ENCODE results near the gene SPIRE2. TPM values are rescaled to one million over a fixed set of nuclear protein-coding genes. Genes with fewer than 3 reads are reported as not detected.
"Not testable (repeated sequence)": the region's sequence is repeated elsewhere in the genome, so short reads cannot be mapped to it uniquely, and the experiment has no call there.

Gene SPIRE2
- total RNA-seq, 1 experiment from 2014 or later = 29.6 TPM

GRCh38 chr16:89808475-89808874 lies 19.8 kb upstream of the SPIRE2 start:
- no peak overlapping the region for H3K27ac Mint-ChIP-seq (ENCODE audit: unreplicated experiment)
- peaks cover 96% of the 10 kb centered on the region for H3K36me3 Mint-ChIP-seq (ENCODE audit: insufficient read depth, unreplicated experiment)
- intact Hi-C loops (cut with micrococcal nuclease; ENCODE audit: unreplicated experiment) = no loop called here
- H3K36me3 ChIP-seq (ENCODE audit: control insufficient read depth, insufficient read depth, low read length) = peaks cover 3% of the 10 kb centered on the region
- ChIA-PET POLR2A (interaction anchor here (0.6 kb wide), 1 partner anchor 53 kb away, joined by 3 read pairs; no protein-coding TSS in a partner anchor), CTCF (no interaction called here)
- no peaks in the 10 kb centered on the region for H3K9me3 Mint-ChIP-seq (ENCODE audit: unreplicated experiment)
- H3K27me3 Mint-ChIP-seq (ENCODE audit: insufficient read depth, unreplicated experiment) = no peaks in the 10 kb centered on the region
- H3K4me3 ChIP-seq (ENCODE audit: low read depth, low read length) = no peak overlapping the region
- H3K4me1 ChIP-seq = no peaks in the 10 kb centered on the region; the same call in 1 of the 2 replicates
- no peak overlapping the region for H3K4me3 Mint-ChIP-seq (ENCODE audit: unreplicated experiment)
- BruUV-seq (replicated peaks) = no TSS peak
- no peaks in the 10 kb centered on the region for H3K9me3 ChIP-seq
- no peak for TF ChIP-seq CTCF (IDR thresholded peaks at IDR 0.05; ENCODE audit: insufficient read depth in 1 of 2, low read depth in 1 of 2, low read length in 1 of 2, severe bottlenecking in 1 of 2, unreplicated experiment in 1 of 2)
- no peaks in the 10 kb centered on the region for H3K27me3 ChIP-seq (replicated peaks; ENCODE audit: control insufficient read depth, insufficient read depth, low read length)
- no peak for DNase-seq
- H3K4me1 Mint-ChIP-seq (ENCODE audit: low read depth, unreplicated experiment) = no peaks in the 10 kb centered on the region

GRCh38 chr16:89811321-89811720 lies 17.0 kb upstream of the SPIRE2 start:
- no peaks in the 10 kb centered on the region for H3K27me3 ChIP-seq (replicated peaks; ENCODE audit: control insufficient read depth, insufficient read depth, low read length)
- Mint-ChIP-seq H3K27ac (ENCODE audit: unreplicated experiment) (no peak overlapping the region), H3K4me1 (ENCODE audit: low read depth, unreplicated experiment) (no peaks in the 10 kb centered on the region), H3K9me3 (ENCODE audit: unreplicated experiment) (no peaks in the 10 kb centered on the region), H3K36me3 (ENCODE audit: insufficient read depth, unreplicated experiment) (peaks cover 87% of the 10 kb centered on the region), H3K27me3 (ENCODE audit: insufficient read depth, unreplicated experiment) (no peaks in the 10 kb centered on the region), H3K4me3 (ENCODE audit: unreplicated experiment) (no peak overlapping the region)
- ChIA-PET CTCF (no interaction called here), POLR2A (no interaction called here)
- no TSS peak for BruUV-seq (replicated peaks)
- intact Hi-C loops (cut with micrococcal nuclease; ENCODE audit: unreplicated experiment) = no loop called here
- no peak overlapping the region for H3K4me3 ChIP-seq (ENCODE audit: low read depth, low read length)
- no peaks in the 10 kb centered on the region; the same call in 1 of the 2 replicates for H3K36me3 ChIP-seq (ENCODE audit: control insufficient read depth, insufficient read depth, low read length)
- no peak for TF ChIP-seq CTCF (IDR thresholded peaks at IDR 0.05; ENCODE audit: insufficient read depth in 1 of 2, low read depth in 1 of 2, low read length in 1 of 2, severe bottlenecking in 1 of 2, unreplicated experiment in 1 of 2)
- H3K9me3 ChIP-seq = no peaks in the 10 kb centered on the region
- H3K4me1 ChIP-seq = peaks cover 12% of the 10 kb centered on the region; the same call in 1 of the 2 replicates
- peak in 1 of 2 experiments; percentile 53 for DNase-seq

GRCh38 chr16:89815639-89816348 lies 12.5 kb upstream of the SPIRE2 start:
- Mint-ChIP-seq H3K4me1 (ENCODE audit: low read depth, unreplicated experiment) (peaks cover 19% of the 10 kb centered on the region), H3K36me3 (ENCODE audit: insufficient read depth, unreplicated experiment) (peaks cover 52% of the 10 kb centered on the region), H3K9me3 (ENCODE audit: unreplicated experiment) (no peaks in the 10 kb centered on the region), H3K27ac (ENCODE audit: unreplicated experiment) (no peak overlapping the region), H3K4me3 (ENCODE audit: unreplicated experiment) (peak overlapping the region; percentile 78), H3K27me3 (ENCODE audit: insufficient read depth, unreplicated experiment) (no peaks in the 10 kb centered on the region)
- no peaks in the 10 kb centered on the region for H3K27me3 ChIP-seq (replicated peaks; ENCODE audit: control insufficient read depth, insufficient read depth, low read length)
- DNase-seq = peak in 1 of 2 experiments; percentile 46
- no peaks in the 10 kb centered on the region; the same call in 1 of the 2 replicates for H3K36me3 ChIP-seq (ENCODE audit: control insufficient read depth, insufficient read depth, low read length)
- TF ChIP-seq CTCF (IDR thresholded peaks at IDR 0.05; ENCODE audit: insufficient read depth in 1 of 2, low read depth in 1 of 2, low read length in 1 of 2, severe bottlenecking in 1 of 2, unreplicated experiment in 1 of 2) = no peak
- BruUV-seq (replicated peaks) = no TSS peak
- CTCF ChIA-PET = interaction anchor here (0.5 to 1.0 kb wide), 4 partner anchors 22 to 77 kb away, joined by 3 to 7 read pairs (median 4); no protein-coding TSS in a partner anchor
- no peaks in the 10 kb centered on the region for H3K9me3 ChIP-seq
- peaks cover 27% of the 10 kb centered on the region for H3K4me1 ChIP-seq
- H3K4me3 ChIP-seq (ENCODE audit: low read depth, low read length) = peak overlapping the region; percentile 55
- intact Hi-C loops (cut with micrococcal nuclease; ENCODE audit: unreplicated experiment) = no loop called here
- POLR2A ChIA-PET = interaction anchor here (0.7 kb wide), 1 partner anchor 57 kb away, joined by 3 read pairs; the partner anchor contains the start of gene TCF25

GRCh38 chr16:89818851-89819403 lies 9.3 kb upstream of the SPIRE2 start:
- H3K9me3 ChIP-seq; BruUV-seq (replicated peaks); H3K27me3 ChIP-seq (replicated peaks; ENCODE audit: control insufficient read depth, insufficient read depth, low read length); intact Hi-C loops (cut with micrococcal nuclease; ENCODE audit: unreplicated experiment); H3K36me3 ChIP-seq (ENCODE audit: control insufficient read depth, insufficient read depth, low read length); CTCF ChIA-PET; DNase-seq; H3K27me3 Mint-ChIP-seq (ENCODE audit: insufficient read depth, unreplicated experiment); POLR2A ChIA-PET; H3K27ac Mint-ChIP-seq (ENCODE audit: unreplicated experiment); H3K4me3 ChIP-seq (ENCODE audit: low read depth, low read length); H3K9me3 Mint-ChIP-seq (ENCODE audit: unreplicated experiment): not testable (repeated sequence)
- Mint-ChIP-seq H3K4me1 (ENCODE audit: low read depth, unreplicated experiment) (peaks cover 41% of the 10 kb centered on the region), H3K4me3 (ENCODE audit: unreplicated experiment) (peak overlapping the region; percentile 6), H3K36me3 (ENCODE audit: insufficient read depth, unreplicated experiment) (peaks cover 36% of the 10 kb centered on the region)
- peaks cover 52% of the 10 kb centered on the region for H3K4me1 ChIP-seq

GRCh38 chr16:89819448-89819847 lies 8.8 kb upstream of the SPIRE2 start:
- intact Hi-C loops (cut with micrococcal nuclease; ENCODE audit: unreplicated experiment); POLR2A ChIA-PET; DNase-seq; H3K36me3 ChIP-seq (ENCODE audit: control insufficient read depth, insufficient read depth, low read length); H3K27me3 ChIP-seq (replicated peaks; ENCODE audit: control insufficient read depth, insufficient read depth, low read length); H3K4me3 ChIP-seq (ENCODE audit: low read depth, low read length); H3K27me3 Mint-ChIP-seq (ENCODE audit: insufficient read depth, unreplicated experiment); BruUV-seq (replicated peaks); CTCF ChIA-PET; H3K9me3 ChIP-seq; H3K9me3 Mint-ChIP-seq (ENCODE audit: unreplicated experiment); H3K27ac Mint-ChIP-seq (ENCODE audit: unreplicated experiment): not testable (repeated sequence)
- H3K4me1 ChIP-seq = peaks cover 50% of the 10 kb centered on the region
- peak overlapping the region; percentile 6 for H3K4me3 Mint-ChIP-seq (ENCODE audit: unreplicated experiment)
- peaks cover 31% of the 10 kb centered on the region for H3K36me3 Mint-ChIP-seq (ENCODE audit: insufficient read depth, unreplicated experiment)
- H3K4me1 Mint-ChIP-seq (ENCODE audit: low read depth, unreplicated experiment) = peaks cover 41% of the 10 kb centered on the region

All from Caco-2 (cell line).